Esophagus (tissue), 2 donors: ENCODE measurements around the gene ANKRD35. TPM values are rescaled to one million over a fixed set of nuclear protein-coding genes. Genes with fewer than 3 reads are reported as not detected.
"Not testable (repeated sequence)": the region's sequence is repeated elsewhere in the genome, so short reads cannot be mapped to it uniquely, and the experiment has no call there.

ENCODE experiments used
- H3K27ac ChIP-seq, 2 donors: one replicate each; pipeline ENCODE4 v1.5.1; 2013; ENCODE audit warnings: low read depth in 2 of 2, mild to moderate bottlenecking in 2 of 2, inconsistent platforms in 1 of 2, low read length in 1 of 2, moderate library complexity in 1 of 2
- H3K27me3 ChIP-seq, 2 donors: one replicate each; pipeline ENCODE4 v1.6.1; 2013; ENCODE audit warnings: low read length in 2 of 2, control low read depth in 1 of 2, mild to moderate bottlenecking in 1 of 2; ENCODE audit not compliant: insufficient read depth in 2 of 2, control insufficient read depth in 1 of 2
- H3K36me3 ChIP-seq, 2 donors: one replicate each; pipeline ENCODE4 v1.6.1; 2013; ENCODE audit warnings: low read length in 1 of 2; ENCODE audit not compliant: control insufficient read depth in 2 of 2, insufficient read depth in 2 of 2
- H3K4me1 ChIP-seq, 2 donors: one replicate each; pipeline ENCODE4 v1.6.1; 2013; ENCODE audit warnings: low read length in 1 of 2; ENCODE audit not compliant: control insufficient read depth in 2 of 2, insufficient read depth in 2 of 2
- H3K4me3 ChIP-seq, 2 donors: one replicate each; pipeline ENCODE4 v1.5.1; 2013; ENCODE audit warnings: low read length in 2 of 2, mild to moderate bottlenecking in 2 of 2, low read depth in 1 of 2, moderate library complexity in 1 of 2
- H3K9me3 ChIP-seq, 2 donors: one replicate each; pipeline ENCODE4 v1.6.1; 2013; ENCODE audit warnings: mild to moderate bottlenecking in 2 of 2, low read depth in 1 of 2, low read length in 1 of 2, moderate library complexity in 1 of 2; ENCODE audit not compliant: control insufficient read depth in 2 of 2, insufficient read depth in 1 of 2
- WGBS, 2 donors: extraction: QIAGEN DNeasy Blood & Tissue Kit; methylation state at CpG; one replicate each; pipeline ENCODE4 v1.1.7; 2013; 5-methylcytosine and 5-hydroxymethylcytosine counted together
- polyA plus RNA-seq, 2 donors: library from polyadenylated mRNA; stranded (reverse); fragments of 200-250 nt; gene quantifications; one replicate each; pipeline ENCODE4 v1.2.3, GENCODE V29; 2013
- donor health status: healthy with polysubstance abuse.
- donor health status: Bipolar disorder and iron deficiency.

The ANKRD35 gene
- polyA plus RNA-seq, 2 donors, result 13.9 to 17.0 TPM

DNA sequence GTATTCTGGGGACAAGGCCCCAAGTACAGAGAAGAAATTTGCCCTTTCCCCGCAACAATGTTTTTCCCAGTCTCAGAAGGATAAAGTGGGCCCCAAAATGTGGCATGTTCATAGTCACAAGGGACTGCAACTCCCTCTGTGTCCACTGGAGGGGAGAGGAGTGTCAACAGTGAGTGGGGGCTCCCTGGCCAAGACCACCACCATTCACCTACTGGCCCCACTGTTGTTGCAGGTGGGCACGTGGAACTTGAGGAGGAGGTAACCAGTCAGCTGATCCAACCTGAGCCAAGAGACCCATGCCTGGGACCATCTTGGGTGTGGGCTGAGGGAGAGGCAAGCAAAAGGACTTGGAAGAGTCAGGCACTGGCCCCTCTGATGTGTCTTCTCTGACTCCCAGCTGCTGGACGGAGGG is 39.5 kb downstream of the ANKRD35 start:
- Histone ChIP-seq H3K4me1 (peaks cover 3 to 6% of the 10 kb centered on the region in 2 donors), H3K9me3 (no peaks in the 10 kb centered on the region), H3K36me3 (peaks cover 15 to 43% of the 10 kb centered on the region in 2 donors), H3K27me3 (no peaks in the 10 kb centered on the region), H3K4me3 (peak overlapping the region; percentile 43 to 69), H3K27ac (peak overlapping the region; percentile 66 to 71)
- WGBS, 2 donors, result 71 to 72% methylated on average over 3 of the region's 3 CpGs

GRCh38 chr1:145845514-145846161 is 40.0 kb downstream of the ANKRD35 start, which contains the start of gene NUDT17:
NUDT17 (plus strand) TSS chr1:145845630; CDS start chr1:145845641, 11 bp downstream.
- peaks cover 15 to 40% of the 10 kb centered on the region in 2 donors for H3K36me3 ChIP-seq

DNA sequence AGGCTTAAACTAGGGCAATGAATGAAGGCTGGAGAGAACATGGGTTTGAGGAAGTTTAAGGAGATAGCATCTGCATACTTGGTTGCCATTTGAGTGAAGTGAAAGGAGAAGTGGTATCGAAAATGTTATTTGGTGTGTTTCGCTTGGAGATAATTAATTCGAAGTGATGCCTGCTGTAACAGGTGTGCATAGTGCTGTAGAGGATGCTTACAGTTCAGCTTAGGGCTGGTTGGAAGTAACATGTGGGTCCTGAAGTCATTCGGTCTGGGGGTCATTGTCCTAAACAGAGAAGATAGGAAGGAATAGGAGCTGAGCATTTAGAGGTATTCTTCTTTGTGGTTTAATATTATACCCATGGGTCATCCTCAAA is 40.5 kb downstream of the ANKRD35 start:
- Histone ChIP-seq H3K27me3 (no peaks in the 10 kb centered on the region), H3K27ac (no peak overlapping the region), H3K9me3 (no peaks in the 10 kb centered on the region), H3K36me3 (peaks cover 12 to 35% of the 10 kb centered on the region in 2 donors), H3K4me1 (peaks cover 3 to 6% of the 10 kb centered on the region in 2 donors), H3K4me3 (peak overlapping the region; percentile 43 to 69)
- 10 to 14% methylated on average over 4 of the region's 4 CpGs for WGBS, 2 donors

More at GRCh38 chr1:145845514-145846161, 40.0 kb downstream of the ANKRD35 start, which contains the start of gene NUDT17:
- H3K9me3 ChIP-seq, result no peaks in the 10 kb centered on the region
- H3K27me3 ChIP-seq, result no peaks in the 10 kb centered on the region
- 1 to 2% methylated on average over 49 to 50 of the region's 50 CpGs for WGBS, 2 donors
- H3K4me3 ChIP-seq, result peak within 1 kb of the TSS; percentile 43 to 69
- peak within 1 kb of the TSS; percentile 66 to 71 for H3K27ac ChIP-seq
- peaks cover 3 to 6% of the 10 kb centered on the region in 2 donors for H3K4me1 ChIP-seq

- H3K36me3 ChIP-seq, result peaks cover 10 to 32% of the 10 kb centered on the region in 2 donors
- H3K27ac ChIP-seq, result no peak overlapping the region
- H3K9me3 ChIP-seq, result no peaks in the 10 kb centered on the region
These were observed 42.6 kb downstream of the ANKRD35 start for GRCh38 chr1:145843031-145843430.

DNA sequence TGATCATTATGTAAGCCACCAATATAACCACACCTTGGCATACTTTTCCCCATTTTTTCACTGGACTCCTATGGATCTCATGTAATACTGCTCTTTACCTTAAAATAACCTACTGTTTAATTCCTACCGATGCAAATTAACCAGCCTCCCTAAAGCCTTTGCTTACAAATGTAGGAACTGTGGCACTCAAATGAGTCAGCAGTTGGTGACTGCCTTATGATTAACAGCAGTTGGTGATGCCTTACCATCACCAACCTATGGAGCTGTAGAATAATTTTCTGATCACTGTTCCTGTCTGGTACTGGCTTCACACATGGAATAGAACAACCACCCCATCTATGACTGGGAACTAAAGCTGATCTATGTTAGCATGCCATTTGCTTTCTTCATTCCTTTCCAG is 48.0 kb downstream of the ANKRD35 start:
- no peak overlapping the region for H3K4me3 ChIP-seq
- H3K9me3 ChIP-seq, result no peaks in the 10 kb centered on the region
- no peak overlapping the region for H3K27ac ChIP-seq
- H3K27me3 ChIP-seq, result no peaks in the 10 kb centered on the region
- H3K36me3 ChIP-seq, result peaks cover 23 to 29% of the 10 kb centered on the region in 2 donors
- no peaks in the 10 kb centered on the region for H3K4me1 ChIP-seq
- WGBS, 2 donors, result 90 to 95% methylated on average over 1 of the region's 1 CpG

More at GRCh38 chr1:145843031-145843430, 42.6 kb downstream of the ANKRD35 start:
- WGBS, 2 donors, result 89 to 93% methylated on average over 3 of the region's 3 CpGs
- no peaks in the 10 kb centered on the region for H3K27me3 ChIP-seq
- H3K4me1 ChIP-seq, result peaks cover 3 to 6% of the 10 kb centered on the region in 2 donors
- H3K4me3 ChIP-seq, result no peak overlapping the region

DNA sequence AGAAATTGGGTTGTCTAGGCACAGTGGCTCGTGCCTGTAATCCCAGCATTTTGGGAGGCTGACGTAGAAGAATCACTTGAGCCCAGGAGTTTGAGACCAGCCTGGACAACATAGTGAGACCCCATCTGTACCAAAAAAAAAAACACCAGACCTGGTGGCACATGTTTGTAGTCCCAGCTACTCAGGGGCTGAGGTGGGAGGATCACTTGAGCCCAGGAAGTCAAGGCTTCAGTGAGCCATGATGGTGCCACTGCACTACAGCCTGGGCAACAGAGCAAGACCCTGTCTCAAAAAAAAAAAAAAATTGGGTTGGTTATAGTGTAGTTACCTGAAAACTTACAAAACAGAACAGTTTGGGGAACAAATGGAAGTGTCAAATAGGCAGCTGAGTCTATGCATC is 54.9 kb downstream of the ANKRD35 start:
- H3K27me3 ChIP-seq, H3K9me3 ChIP-seq, H3K4me3 ChIP-seq, H3K4me1 ChIP-seq, H3K27ac ChIP-seq: not testable (repeated sequence)
- WGBS, 2 donors, result 94 to 97% methylated on average over 2 of the region's 2 CpGs
- peaks cover 4 to 19% of the 10 kb centered on the region in 2 donors for H3K36me3 ChIP-seq

- Histone ChIP-seq H3K9me3 (no peaks in the 10 kb centered on the region), H3K4me3 (no peak overlapping the region), H3K27ac (no peak overlapping the region), H3K4me1 (no peaks in the 10 kb centered on the region), H3K36me3 (peaks cover 4 to 16% of the 10 kb centered on the region in 2 donors), H3K27me3 (no peaks in the 10 kb centered on the region)
These were observed 57.2 kb downstream of the ANKRD35 start for GRCh38 chr1:145828367-145829026.

DNA sequence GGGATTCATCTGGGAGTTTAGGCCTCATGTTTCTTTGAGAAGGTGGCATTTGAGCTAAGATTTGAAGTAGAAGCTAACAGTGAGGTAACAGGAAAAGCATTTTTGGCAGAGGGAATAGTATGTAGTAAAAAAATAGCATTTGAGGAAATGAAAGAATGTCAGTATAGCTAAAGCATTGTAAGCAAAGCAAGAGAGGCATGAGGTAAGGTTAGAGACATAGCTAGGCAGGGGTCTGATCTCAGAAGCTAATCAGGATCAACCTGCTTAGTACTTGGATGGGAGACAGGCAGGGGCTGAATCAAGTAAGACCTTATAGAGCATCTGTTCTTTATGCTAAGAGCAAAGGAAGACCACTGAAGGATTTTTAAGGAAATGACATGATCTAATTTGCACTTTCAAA is 57.7 kb downstream of the ANKRD35 start:
- no peak overlapping the region for H3K27ac ChIP-seq
- H3K4me1 ChIP-seq, result no peaks in the 10 kb centered on the region
- H3K27me3 ChIP-seq, result no peaks in the 10 kb centered on the region
- H3K4me3 ChIP-seq, result no peak overlapping the region
- H3K9me3 ChIP-seq, result no peaks in the 10 kb centered on the region
- H3K36me3 ChIP-seq, result peaks cover 4 to 12% of the 10 kb centered on the region in 2 donors

DNA sequence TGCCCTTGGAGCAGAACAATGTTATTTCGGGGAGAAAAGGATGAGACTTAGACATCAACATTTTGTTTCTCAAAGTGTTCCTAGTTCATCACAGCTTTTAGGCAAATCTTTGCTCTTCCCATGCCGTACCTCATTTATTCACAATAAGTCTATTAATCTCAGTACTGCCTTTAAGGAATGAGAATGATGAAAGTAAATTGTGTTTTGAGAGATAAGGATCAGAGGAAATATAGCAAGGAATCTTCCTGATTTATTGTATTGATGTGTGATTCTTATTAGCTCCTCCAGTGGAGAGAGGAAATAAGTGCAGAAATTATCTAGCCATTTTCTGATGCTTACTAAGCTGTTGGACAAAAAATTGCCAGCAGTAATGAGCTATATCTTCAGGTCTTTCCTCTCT is 59.6 kb downstream of the ANKRD35 start:
- Histone ChIP-seq H3K27ac (no peak overlapping the region), H3K4me3 (no peak overlapping the region), H3K4me1 (no peaks in the 10 kb centered on the region), H3K36me3 (peaks cover 4 to 8% of the 10 kb centered on the region in 2 donors), H3K27me3 (no peaks in the 10 kb centered on the region), H3K9me3 (no peaks in the 10 kb centered on the region)
- 88 to 92% methylated on average over 2 of the region's 2 CpGs for WGBS, 2 donors

GRCh38 chr1:145824499-145824842 is 61.2 kb downstream of the ANKRD35 start:
- peaks cover 4 to 8% of the 10 kb centered on the region in 2 donors for H3K36me3 ChIP-seq
- no peaks in the 10 kb centered on the region for H3K4me1 ChIP-seq
- H3K9me3 ChIP-seq, result no peaks in the 10 kb centered on the region
- H3K27ac ChIP-seq, result peak overlapping the region; percentile 79 to 87
- peak overlapping the region; percentile 75 to 85 for H3K4me3 ChIP-seq
- WGBS, 2 donors, result 1 to 2% methylated on average over 7 of the region's 7 CpGs
- H3K27me3 ChIP-seq, result no peaks in the 10 kb centered on the region
